GM21360 (cell line): ENCODE measurements around the gene TPH2.

ENCODE experiments used
- ATAC-seq: cut with Tn5 transposase; IDR thresholded peaks from one replicate; pipeline ENCODE4 v1.9.1; 2021; ENCODE audit warnings: mild to moderate bottlenecking, moderate library complexity; ENCODE audit not compliant: unreplicated experiment

Gene TPH2

DNA sequence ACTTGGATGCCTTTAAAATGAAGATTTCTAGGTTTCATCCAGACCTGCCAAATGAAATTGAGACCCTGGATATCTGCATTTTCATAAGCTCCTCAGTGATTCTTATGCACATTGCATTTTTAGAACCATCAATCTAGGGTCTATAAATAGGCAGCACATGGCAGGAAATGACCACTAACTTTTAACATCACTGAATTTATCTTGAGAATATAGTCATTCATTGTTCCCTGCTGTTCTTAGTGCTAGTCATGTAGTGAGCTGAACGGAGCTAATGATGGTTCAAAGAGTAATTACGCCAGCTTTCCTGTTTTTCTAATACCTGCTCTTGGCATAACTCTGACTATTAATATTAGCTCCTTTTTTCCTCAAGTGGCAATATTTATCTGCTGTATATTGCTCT, 91.6 kb downstream of the TPH2 start:
- no peak for ATAC-seq

DNA sequence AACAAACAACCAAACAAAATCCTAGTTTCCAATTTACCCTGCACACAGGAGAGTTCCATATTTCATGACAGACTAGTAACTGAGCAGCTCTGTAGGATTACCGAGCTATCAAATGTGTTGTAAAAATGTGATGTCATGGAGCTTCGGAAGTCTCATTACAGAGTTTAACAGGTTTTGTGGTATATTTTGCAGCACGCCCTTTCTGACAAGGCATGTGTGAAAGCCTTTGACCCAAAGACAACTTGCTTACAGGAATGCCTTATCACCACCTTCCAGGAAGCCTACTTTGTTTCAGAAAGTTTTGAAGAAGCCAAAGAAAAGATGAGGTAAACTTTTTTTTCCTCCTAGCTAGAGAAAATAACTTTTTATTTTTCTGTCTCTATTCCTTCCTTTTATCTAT, 92.4 kb downstream of the TPH2 start:
- no peak for ATAC-seq

DNA sequence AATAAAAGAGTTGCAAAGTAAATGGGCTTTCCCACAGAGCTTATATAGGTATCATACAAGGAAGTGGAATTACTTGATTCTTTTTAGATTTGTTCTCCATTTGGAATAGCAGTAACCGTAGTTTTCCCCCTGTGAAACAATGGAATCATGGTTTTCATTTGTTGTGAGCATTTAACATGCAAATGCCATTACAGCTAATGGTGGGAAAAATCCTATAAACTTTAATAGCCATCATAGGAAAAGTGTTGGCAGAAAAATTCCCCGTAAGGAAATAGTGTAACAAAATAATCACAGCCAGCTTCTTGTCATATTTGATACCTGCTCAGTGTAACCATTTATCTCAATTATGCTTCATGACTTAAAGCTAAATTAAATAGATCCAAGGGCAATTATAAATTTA, 95.3 kb downstream of the TPH2 start:
- ATAC-seq: no peak

GRCh38 chr12:72035625-72036024, 97.0 kb downstream of the TPH2 start:
- ATAC-seq: no peak

- ATAC-seq: no peak
Measured at GRCh38 chr12:72036393-72036792, 97.7 kb downstream of the TPH2 start.

DNA sequence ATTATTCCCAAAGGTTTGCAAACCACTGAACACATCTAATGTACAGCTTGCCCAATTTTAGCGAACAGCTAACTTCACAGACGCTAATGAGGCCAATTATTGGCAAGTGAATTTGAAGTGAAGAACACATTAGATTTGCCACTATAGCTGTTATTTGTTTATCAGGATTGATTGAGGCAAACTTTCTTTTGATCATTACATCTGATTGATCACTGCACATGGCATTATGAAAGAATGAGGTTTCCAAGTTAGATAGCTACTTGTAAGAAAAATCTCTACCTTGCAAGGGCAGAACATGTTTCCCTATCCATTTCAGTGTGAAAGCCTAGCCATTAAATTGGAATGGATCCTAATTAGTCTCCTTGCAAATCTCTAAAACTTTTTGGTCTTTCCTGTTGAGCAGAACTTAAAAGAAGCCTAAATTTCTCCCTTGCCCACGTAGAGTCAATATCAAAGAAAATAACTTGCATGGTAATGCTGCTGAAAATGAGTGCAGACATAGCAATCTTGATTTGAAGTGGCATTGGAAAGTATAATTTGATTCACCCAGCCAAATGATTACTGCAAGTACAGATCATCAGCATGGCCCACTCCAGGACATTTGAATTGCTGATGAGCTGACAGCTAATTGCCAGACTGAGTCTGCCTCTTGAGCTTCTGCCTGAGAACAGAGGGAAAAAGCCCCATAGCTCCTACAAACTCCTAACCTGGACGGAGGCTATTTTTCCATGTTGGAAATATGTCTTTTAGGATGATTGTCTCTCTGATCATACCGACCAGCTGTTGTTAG, 98.6 kb downstream of the TPH2 start:
- ATAC-seq: no peak

DNA sequence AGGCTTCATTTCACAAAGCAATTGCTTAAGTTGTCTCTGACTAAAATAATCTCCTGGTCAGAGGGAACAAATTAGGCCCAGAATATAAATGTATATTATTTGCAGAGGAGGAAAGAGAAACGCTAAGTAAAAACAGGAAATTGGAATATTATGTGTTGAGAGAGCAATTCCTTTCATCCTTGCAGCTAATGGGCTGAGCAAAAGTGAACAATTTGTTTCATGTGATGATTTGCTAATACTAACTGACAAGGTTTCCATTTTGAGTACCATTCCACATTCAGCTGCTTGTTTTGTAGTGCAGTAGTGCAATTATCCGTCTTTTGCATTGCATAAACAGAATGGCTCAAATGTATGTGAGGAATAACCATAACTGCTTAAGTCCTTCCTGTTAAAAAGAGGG, 103.2 kb downstream of the TPH2 start:
- ATAC-seq: no peak

DNA sequence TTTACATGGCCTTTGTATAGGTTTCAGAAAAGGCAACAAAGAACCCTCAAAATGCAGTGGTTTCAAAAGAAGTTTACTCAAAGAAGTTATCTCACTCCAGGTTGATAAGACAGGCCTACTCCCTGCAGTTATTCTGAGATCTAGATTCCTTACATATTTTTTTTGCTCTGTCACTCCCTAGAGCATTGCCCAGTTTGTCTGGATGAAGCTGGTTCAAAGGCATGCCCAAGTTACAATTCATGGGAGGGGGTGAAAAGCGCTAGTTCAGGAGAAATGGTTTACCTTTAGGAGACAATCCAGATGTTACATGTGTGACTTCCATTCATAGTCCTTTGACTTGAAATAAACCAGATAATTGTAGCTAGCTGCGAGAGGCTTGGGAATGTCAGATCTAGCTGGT, 115.0 kb downstream of the TPH2 start:
- no peak for ATAC-seq

- ATAC-seq: no peak
Measured at GRCh38 chr12:72054511-72054910, 115.9 kb downstream of the TPH2 start.

GRCh38 chr12:72057330-72057914, 118.8 kb downstream of the TPH2 start:
- ATAC-seq: no peak

DNA sequence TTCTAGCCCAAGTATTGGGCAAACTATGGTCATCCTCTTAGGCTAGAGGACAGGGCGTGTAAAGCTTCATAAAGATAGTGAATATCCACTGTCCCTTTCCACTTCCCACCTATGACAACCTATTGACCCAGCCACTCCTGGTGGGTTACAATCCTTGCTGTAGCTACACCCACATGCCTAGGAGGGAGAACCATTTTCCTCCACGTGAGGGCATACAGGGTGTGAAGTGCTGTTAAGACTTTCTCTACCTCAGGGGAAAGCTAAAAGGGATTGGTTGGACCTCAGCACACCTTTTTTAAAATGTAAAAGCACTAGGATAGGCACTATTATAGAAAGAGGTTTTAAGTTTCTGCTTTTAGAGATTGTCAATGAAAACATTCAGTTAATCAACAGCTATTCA, 124.4 kb downstream of the TPH2 start:
- ATAC-seq: no peak

GRCh38 chr12:72071030-72071429, 132.4 kb downstream of the TPH2 start:
- ATAC-seq: no peak

DNA sequence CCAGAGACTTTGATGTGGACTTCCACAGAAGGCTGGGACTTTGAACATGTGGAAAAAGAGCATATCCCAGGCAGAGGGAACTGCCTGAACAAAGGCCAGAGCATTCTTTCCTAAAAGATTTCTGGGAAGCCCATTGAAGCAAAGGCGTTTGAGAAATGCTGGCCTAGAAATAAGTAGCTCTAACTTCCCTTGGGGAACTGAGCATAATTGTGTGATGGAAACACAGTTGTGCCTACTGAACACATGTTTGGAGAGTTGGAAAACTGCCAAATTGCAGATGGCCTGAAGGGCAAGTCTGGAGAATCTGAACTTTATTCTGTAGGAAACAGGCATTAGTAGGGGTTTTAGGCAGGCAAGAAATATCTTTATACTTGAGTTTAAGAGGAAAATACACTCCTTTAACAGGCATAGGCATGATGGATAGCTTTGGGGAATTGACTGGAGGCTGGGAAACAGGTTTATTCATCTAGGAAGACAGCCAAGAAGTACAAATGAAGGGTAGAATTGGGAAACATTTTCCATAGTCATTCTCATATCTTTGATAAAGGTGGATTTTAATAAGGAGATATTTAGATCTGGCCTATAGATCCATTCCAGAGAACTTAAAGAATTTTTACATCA, 134.1 kb downstream of the TPH2 start:
- ATAC-seq: no peak

GRCh38 chr12:72074065-72074464, 135.4 kb downstream of the TPH2 start:
- ATAC-seq: no peak

DNA sequence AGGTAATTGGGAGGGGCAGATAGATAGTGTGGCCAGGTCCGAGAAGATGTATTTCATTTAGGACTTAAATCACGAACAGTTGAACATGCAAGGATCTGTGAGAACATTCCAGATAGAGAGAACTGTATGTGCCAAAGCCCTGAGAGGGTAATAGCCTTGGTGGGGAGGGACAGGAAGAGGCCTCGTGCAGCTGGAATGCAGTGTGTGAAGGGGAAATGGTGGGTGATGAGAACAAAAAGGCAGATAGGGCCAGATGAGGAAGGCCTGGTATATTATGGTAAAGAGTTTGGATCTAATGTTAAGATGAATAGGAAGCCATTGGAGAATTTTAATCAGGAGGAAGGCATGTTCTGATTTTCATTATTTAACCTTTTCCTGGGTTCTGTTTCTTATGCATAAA, 136.3 kb downstream of the TPH2 start:
- no peak for ATAC-seq

DNA sequence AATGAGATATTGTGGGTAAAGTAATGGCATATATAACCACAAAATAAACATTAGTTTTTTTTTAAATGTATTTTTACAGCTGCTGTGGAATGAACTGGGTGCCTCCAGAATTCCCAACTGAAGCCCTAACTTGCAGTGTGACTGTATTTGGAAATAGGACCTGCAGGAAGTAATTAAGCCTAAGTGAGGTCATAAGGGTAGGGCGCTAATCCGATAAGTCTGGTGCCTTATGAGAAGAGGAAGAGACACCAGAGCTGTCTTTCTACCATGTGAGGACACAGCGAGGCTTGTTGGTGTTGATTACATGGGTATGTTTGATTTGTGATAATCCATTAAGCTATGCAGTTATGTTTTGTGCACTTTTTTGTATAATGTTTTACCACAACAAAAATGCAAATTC, 136.8 kb downstream of the TPH2 start:
- no peak for ATAC-seq

GRCh38 chr12:72075891-72076557, 137.4 kb downstream of the TPH2 start:
- no peak for ATAC-seq

GRCh38 chr12:72076558-72076915, 137.9 kb downstream of the TPH2 start:
- no peak for ATAC-seq

DNA sequence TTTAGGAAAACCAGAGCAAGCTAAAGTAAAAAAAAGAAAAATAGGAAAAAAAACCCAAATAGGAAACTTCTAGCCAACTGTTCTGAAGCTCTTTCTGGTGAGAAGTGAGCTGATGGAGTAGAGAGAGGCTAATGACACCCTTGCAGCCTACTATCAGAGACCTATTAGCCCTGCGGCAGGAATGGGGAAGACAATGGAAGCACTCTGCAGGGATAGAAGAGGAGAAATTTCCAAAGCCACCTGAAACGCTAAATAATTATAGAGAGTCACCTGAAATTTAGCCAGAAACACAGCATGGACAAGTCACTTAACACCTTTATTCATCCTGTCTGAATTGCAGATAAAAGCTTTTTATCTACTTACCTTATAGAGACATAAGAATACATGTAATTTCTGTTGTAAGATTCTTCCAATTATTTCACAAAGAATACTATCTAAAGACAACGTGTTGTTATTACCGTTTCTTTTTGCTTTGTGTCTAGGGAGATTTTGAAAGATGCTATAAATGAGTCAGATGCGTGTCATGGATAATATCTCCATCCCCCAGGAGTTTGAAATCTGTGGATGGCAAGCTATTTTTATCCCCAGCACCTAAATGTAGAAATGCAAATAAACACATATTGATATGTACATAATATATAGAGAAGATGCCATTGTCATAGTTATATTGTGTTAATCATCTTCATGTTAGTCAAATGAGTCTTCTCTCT, 138.6 kb downstream of the TPH2 start:
- ATAC-seq: no peak

DNA sequence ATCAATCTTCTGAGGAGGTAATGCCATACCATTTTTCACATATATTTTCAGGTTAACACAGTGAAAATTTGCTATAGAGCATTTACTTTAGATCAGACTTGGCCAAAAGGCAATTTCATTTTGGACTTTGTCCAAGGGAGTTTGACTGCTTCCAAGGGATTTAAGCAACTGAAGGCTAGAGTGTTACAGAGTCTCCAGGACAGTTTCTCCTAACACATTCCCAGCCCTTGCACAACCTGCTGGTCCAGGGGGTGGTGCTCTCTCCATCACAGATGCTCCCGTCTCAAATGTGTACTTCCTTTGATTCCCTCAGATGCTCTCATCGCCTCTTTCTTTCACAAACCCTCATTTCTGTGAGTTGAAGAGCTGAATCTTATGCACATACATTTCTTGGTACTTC, 143.1 kb downstream of the TPH2 start:
- no peak for ATAC-seq
